Measurements from ENCODE around the gene PI16. TPM values are rescaled to one million over a fixed set of nuclear protein-coding genes. Genes with fewer than 3 reads are reported as not detected.

Gene PI16
- total and polyA plus RNA-seq, 8 donors: 0.15 to 2.5 (median 0.70) TPM

GRCh38 chr6:36980876-36981619 lies 26.5 kb downstream of the PI16 start:
- no peaks in the 10 kb centered on the region for H3K27me3 ChIP-seq
- peaks cover 0 to 57% of the 10 kb centered on the region in 2 donors for H3K36me3 ChIP-seq
- H3K4me1 ChIP-seq: peaks cover 12 to 61% of the 10 kb centered on the region in 2 donors
- no peak overlapping the region for H3K4me3 ChIP-seq
- no peak for ATAC-seq
- no peak for DNase-seq
- no peaks in the 10 kb centered on the region for H3K9me3 ChIP-seq
- TF ChIP-seq, protein P1, sequence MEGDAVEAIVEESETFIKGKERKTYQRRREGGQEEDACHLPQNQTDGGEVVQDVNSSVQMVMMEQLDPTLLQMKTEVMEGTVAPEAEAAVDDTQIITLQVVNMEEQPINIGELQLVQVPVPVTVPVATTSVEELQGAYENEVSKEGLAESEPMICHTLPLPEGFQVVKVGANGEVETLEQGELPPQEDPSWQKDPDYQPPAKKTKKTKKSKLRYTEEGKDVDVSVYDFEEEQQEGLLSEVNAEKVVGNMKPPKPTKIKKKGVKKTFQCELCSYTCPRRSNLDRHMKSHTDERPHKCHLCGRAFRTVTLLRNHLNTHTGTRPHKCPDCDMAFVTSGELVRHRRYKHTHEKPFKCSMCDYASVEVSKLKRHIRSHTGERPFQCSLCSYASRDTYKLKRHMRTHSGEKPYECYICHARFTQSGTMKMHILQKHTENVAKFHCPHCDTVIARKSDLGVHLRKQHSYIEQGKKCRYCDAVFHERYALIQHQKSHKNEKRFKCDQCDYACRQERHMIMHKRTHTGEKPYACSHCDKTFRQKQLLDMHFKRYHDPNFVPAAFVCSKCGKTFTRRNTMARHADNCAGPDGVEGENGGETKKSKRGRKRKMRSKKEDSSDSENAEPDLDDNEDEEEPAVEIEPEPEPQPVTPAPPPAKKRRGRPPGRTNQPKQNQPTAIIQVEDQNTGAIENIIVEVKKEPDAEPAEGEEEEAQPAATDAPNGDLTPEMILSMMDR (IDR thresholded peaks at IDR 0.05): no peak
- no peak overlapping the region for H3K27ac ChIP-seq
- intact Hi-C loops (cut with DNase I): loop anchor here in 1 of 2 donors (10.0 kb wide), 1 partner anchor 96 kb away; the partner anchor contains the start of gene C6orf89

GRCh38 chr6:36983538-36983937 lies 29.0 kb downstream of the PI16 start:
- Histone ChIP-seq H3K4me1 (peaks cover 16 to 73% of the 10 kb centered on the region in 2 donors), H3K9me3 (no peaks in the 10 kb centered on the region), H3K27ac (no peak overlapping the region), H3K36me3 (peaks cover 0 to 32% of the 10 kb centered on the region in 2 donors), H3K4me3 (no peak overlapping the region), H3K27me3 (no peaks in the 10 kb centered on the region)
- DNase-seq (no peak), ATAC-seq (no peak)
- TF ChIP-seq, protein P1 (IDR thresholded peaks at IDR 0.05): no peak
- intact Hi-C loops (cut with DNase I): loop anchor here in 1 of 2 donors (10.0 kb wide), 1 partner anchor 99 kb away; the partner anchor contains the start of gene C6orf89

- Histone ChIP-seq H3K27me3 (no peaks in the 10 kb centered on the region), H3K9me3 (no peaks in the 10 kb centered on the region), H3K4me1 (peaks cover 16 to 63% of the 10 kb centered on the region in 2 donors), H3K27ac (peak overlapping the region; percentile 95 to 98), H3K36me3 (peaks cover 0 to 21% of the 10 kb centered on the region in 2 donors), H3K4me3 (peak overlapping the region; percentile 98 to 99)
- ATAC-seq (peak; percentile 25), DNase-seq (peak in 2 of 4 donors; percentile 65 to 76)
- intact Hi-C loops (cut with DNase I): loop anchor here in 1 of 2 donors (10.0 kb wide), 1 partner anchor 100 kb away; the partner anchor contains the start of gene C6orf89
- TF ChIP-seq, protein P1 (IDR thresholded peaks at IDR 0.05): no peak
Observed at GRCh38 chr6:36984581-36985416, 30.3 kb downstream of the PI16 start.

DNA sequence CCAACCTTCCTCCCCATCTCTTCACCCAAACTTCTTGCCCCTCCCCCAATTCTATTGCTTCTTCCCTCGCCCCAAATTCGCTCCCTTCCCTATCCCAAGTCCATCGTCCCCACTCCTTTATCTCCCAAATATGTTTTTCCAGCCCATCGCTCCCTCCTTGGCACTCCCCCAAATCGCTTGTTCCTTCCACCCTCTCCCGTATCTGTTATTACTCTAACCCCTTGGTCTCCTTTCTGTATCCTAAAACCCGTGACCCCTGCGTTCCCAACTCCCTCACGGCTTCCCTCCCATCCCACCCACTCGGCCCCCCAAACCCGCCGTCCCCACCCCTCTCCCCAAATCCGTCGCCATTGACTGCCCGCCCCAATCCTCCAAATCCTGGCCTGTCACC lies 30.9 kb downstream of the PI16 start:
- Histone ChIP-seq H3K4me1 (peaks cover 16 to 57% of the 10 kb centered on the region in 2 donors), H3K9me3 (no peaks in the 10 kb centered on the region), H3K4me3 (peak overlapping the region; percentile 98 to 99), H3K27me3 (no peaks in the 10 kb centered on the region), H3K36me3 (peaks cover 0 to 15% of the 10 kb centered on the region in 2 donors), H3K27ac (peak overlapping the region; percentile 95 to 98)
- ATAC-seq (no peak), DNase-seq (no peak)
- intact Hi-C loops (cut with DNase I): loop anchor here in 1 of 2 donors (10.0 kb wide), 1 partner anchor 101 kb away; the partner anchor contains the start of gene C6orf89
- TF ChIP-seq, protein P1 (IDR thresholded peaks at IDR 0.05): no peak

Data from left lung (tissue), 10 donors.